ACC112 (cell line): ENCODE data around the gene PPIL4.

Experiments used
- H2AFZ ChIP-seq: fragments of 200-600 bp; sonication (generic); one replicate; pipeline ENCODE4 v1.6.0; 2017; ENCODE audit warnings: antibody characterized with exemption, low read length; ENCODE audit not compliant: unreplicated experiment
- H3K27ac ChIP-seq: fragments of 200-600 bp; sonication (generic); 2 replicates; pipeline ENCODE4 v1.5.1; 2014; ENCODE audit warnings: low read depth, mild to moderate bottlenecking, antibody characterized with exemption, low read length, moderate library complexity
- H3K27me3 ChIP-seq: fragments of 200-600 bp; sonication (generic); 2 replicates; pipeline ENCODE4 v1.6.1; 2014; ENCODE audit warnings: mild to moderate bottlenecking, antibody characterized with exemption, low read length, moderate library complexity, mixed read lengths; ENCODE audit not compliant: insufficient read depth
- H3K36me3 ChIP-seq: fragments of 200-600 bp; sonication (generic); 2 replicates; pipeline ENCODE4 v1.6.1; 2016; ENCODE audit warnings: mild to moderate bottlenecking, antibody characterized with exemption, low read length, moderate library complexity, mixed read lengths; ENCODE audit not compliant: insufficient read depth
- H3K4me1 ChIP-seq: fragments of 200-600 bp; sonication (generic); one replicate; pipeline ENCODE4 v1.6.1; 2016; ENCODE audit warnings: low read length, mixed read lengths; ENCODE audit not compliant: insufficient read depth, unreplicated experiment, control insufficient read depth
- H3K4me3 ChIP-seq: fragments of 200-600 bp; sonication (generic); 2 replicates; pipeline ENCODE4 v1.5.1; 2014; ENCODE audit warnings: mild to moderate bottlenecking, low read depth, low read length
- H3K79me2 ChIP-seq: fragments of 200-600 bp; sonication (generic); one replicate; pipeline ENCODE4 v1.6.0; 2016; ENCODE audit warnings: low read length; ENCODE audit not compliant: control insufficient read depth, unreplicated experiment, insufficient read depth

Gene PPIL4

GRCh38 chr6:149484733-149485700 lies 60.8 kb downstream of the PPIL4 start, which contains the start of gene ZC3H12D:
ZC3H12D (minus strand) TSS chr6:149485014; CDS start chr6:149474543, 10,471 bp downstream.
- no peak within 1 kb of the TSS for H2AFZ ChIP-seq

GRCh38 chr6:149483849-149484655 lies 61.8 kb downstream of the PPIL4 start:
- Histone ChIP-seq H3K36me3 (no peaks in the 10 kb centered on the region), H3K27ac (no peak overlapping the region), H3K79me2 (no peaks in the 10 kb centered on the region), H3K4me1 (peaks cover 11% of the 10 kb centered on the region), H2AFZ (no peak overlapping the region), H3K27me3 (no peaks in the 10 kb centered on the region), H3K4me3 (no peak overlapping the region)

More at GRCh38 chr6:149484733-149485700, 60.8 kb downstream of the PPIL4 start, which contains the start of gene ZC3H12D:
- no peaks in the 10 kb centered on the region for H3K36me3 ChIP-seq
- H3K27ac ChIP-seq: no peak within 1 kb of the TSS
- no peaks in the 10 kb centered on the region for H3K27me3 ChIP-seq
- H3K79me2 ChIP-seq: no peaks in the 10 kb centered on the region
- no peak within 1 kb of the TSS for H3K4me3 ChIP-seq
- peaks cover 11% of the 10 kb centered on the region for H3K4me1 ChIP-seq

- Histone ChIP-seq H2AFZ (no peak overlapping the region), H3K27me3 (no peaks in the 10 kb centered on the region), H3K4me3 (no peak overlapping the region), H3K79me2 (no peaks in the 10 kb centered on the region), H3K36me3 (no peaks in the 10 kb centered on the region), H3K27ac (no peak overlapping the region), H3K4me1 (peaks cover 11% of the 10 kb centered on the region)
Observed at GRCh38 chr6:149483334-149483725, 62.5 kb downstream of the PPIL4 start.

GRCh38 chr6:149482545-149483333 lies 63.1 kb downstream of the PPIL4 start:
- peaks cover 11% of the 10 kb centered on the region for H3K4me1 ChIP-seq
- no peak overlapping the region for H2AFZ ChIP-seq
- H3K4me3 ChIP-seq: peak overlapping the region; percentile 21; the same call in 1 of the 2 replicates
- H3K27ac ChIP-seq: no peak overlapping the region
- H3K36me3 ChIP-seq: no peaks in the 10 kb centered on the region
- no peaks in the 10 kb centered on the region for H3K27me3 ChIP-seq
- H3K79me2 ChIP-seq: no peaks in the 10 kb centered on the region

GRCh38 chr6:149480502-149481280 lies 65.2 kb downstream of the PPIL4 start:
- no peak overlapping the region for H3K27ac ChIP-seq
- no peaks in the 10 kb centered on the region for H3K27me3 ChIP-seq
- no peaks in the 10 kb centered on the region for H3K79me2 ChIP-seq
- H3K4me1 ChIP-seq: peaks cover 11% of the 10 kb centered on the region
- no peak overlapping the region for H3K4me3 ChIP-seq
- H3K36me3 ChIP-seq: no peaks in the 10 kb centered on the region
- no peak overlapping the region for H2AFZ ChIP-seq

GRCh38 chr6:149478631-149479314 lies 67.1 kb downstream of the PPIL4 start:
- Histone ChIP-seq H3K36me3 (no peaks in the 10 kb centered on the region), H3K27me3 (peaks cover 4% of the 10 kb centered on the region; the same call in 1 of the 2 replicates), H3K4me3 (no peak overlapping the region), H2AFZ (no peak overlapping the region), H3K79me2 (no peaks in the 10 kb centered on the region), H3K4me1 (no peaks in the 10 kb centered on the region), H3K27ac (no peak overlapping the region)

GRCh38 chr6:149477544-149477943 lies 68.3 kb downstream of the PPIL4 start:
- Histone ChIP-seq H2AFZ (no peak overlapping the region), H3K79me2 (no peaks in the 10 kb centered on the region), H3K27me3 (peaks cover 15% of the 10 kb centered on the region), H3K36me3 (no peaks in the 10 kb centered on the region), H3K4me3 (no peak overlapping the region), H3K4me1 (no peaks in the 10 kb centered on the region), H3K27ac (no peak overlapping the region)

- Histone ChIP-seq H3K79me2 (no peaks in the 10 kb centered on the region), H3K4me1 (no peaks in the 10 kb centered on the region)
Observed at GRCh38 chr6:149476789-149477455, 68.9 kb downstream of the PPIL4 start.

More at GRCh38 chr6:149476789-149477455, 68.9 kb downstream of the PPIL4 start:
- Histone ChIP-seq H2AFZ (no peak overlapping the region), H3K4me3 (no peak overlapping the region), H3K27ac (no peak overlapping the region), H3K36me3 (no peaks in the 10 kb centered on the region), H3K27me3 (peaks cover 19% of the 10 kb centered on the region)
